ENCODE data around the gene C4B.

The C4B gene

GRCh38 chr6:32084780-32085179 is 70.2 kb downstream of the C4B start:
- no peak overlapping the region for H3K4me3 ChIP-seq (IDR thresholded peaks at IDR 0.05; ENCODE audit: insufficient read depth, low read depth, low read length)
- peaks cover 62% of the 10 kb centered on the region; the same call in 1 of the 2 replicates for H3K27me3 ChIP-seq (ENCODE audit: insufficient read depth, low read depth)
- H3K4me1 ChIP-seq (ENCODE audit: low read depth, poor library complexity, severe bottlenecking): peaks cover 11% of the 10 kb centered on the region
- H4K20me1 ChIP-seq (ENCODE audit: insufficient read depth): no peaks in the 10 kb centered on the region
- no peak for TF ChIP-seq CTCF (conservative IDR thresholded peaks at IDR 0.05; ENCODE audit: low read depth, low read length)
- H3K4me2 ChIP-seq: no peak overlapping the region
- H3K79me2 ChIP-seq (ENCODE audit: insufficient read depth, low read depth): no peaks in the 10 kb centered on the region
- H2AFZ ChIP-seq (ENCODE audit: low read depth): no peak overlapping the region
- no peaks in the 10 kb centered on the region for H3K36me3 ChIP-seq (ENCODE audit: insufficient read depth)
- no peak overlapping the region for H3K27ac ChIP-seq
- no peak overlapping the region for H3K9ac ChIP-seq

Measured in KMS-11 (cell line).